HG03175 (cell line): ENCODE data around the gene ARID3C.

Source experiments
- ATAC-seq: cut with Tn5 transposase; IDR thresholded peaks from one replicate; pipeline ENCODE4 v1.9.1; 2021; ENCODE audit warnings: mild to moderate bottlenecking, moderate library complexity; ENCODE audit not compliant: unreplicated experiment

ARID3C gene

DNA sequence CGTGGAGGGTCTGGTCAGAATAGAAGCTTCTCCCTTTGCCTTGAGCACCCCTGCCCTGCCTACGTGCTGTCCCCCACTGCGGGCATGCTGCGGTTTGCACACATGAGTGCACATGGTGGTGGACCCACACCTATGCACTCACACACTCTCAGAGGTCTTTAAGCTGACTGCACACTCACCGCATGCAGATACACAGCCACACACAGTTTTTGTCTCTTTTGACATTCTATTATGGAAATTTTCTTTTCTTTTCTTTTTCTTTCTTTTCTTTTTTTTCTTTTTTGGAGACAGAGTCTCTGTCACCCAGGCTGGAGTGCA, 584 bp upstream of the ARID3C start:
- ATAC-seq: no peak

DNA sequence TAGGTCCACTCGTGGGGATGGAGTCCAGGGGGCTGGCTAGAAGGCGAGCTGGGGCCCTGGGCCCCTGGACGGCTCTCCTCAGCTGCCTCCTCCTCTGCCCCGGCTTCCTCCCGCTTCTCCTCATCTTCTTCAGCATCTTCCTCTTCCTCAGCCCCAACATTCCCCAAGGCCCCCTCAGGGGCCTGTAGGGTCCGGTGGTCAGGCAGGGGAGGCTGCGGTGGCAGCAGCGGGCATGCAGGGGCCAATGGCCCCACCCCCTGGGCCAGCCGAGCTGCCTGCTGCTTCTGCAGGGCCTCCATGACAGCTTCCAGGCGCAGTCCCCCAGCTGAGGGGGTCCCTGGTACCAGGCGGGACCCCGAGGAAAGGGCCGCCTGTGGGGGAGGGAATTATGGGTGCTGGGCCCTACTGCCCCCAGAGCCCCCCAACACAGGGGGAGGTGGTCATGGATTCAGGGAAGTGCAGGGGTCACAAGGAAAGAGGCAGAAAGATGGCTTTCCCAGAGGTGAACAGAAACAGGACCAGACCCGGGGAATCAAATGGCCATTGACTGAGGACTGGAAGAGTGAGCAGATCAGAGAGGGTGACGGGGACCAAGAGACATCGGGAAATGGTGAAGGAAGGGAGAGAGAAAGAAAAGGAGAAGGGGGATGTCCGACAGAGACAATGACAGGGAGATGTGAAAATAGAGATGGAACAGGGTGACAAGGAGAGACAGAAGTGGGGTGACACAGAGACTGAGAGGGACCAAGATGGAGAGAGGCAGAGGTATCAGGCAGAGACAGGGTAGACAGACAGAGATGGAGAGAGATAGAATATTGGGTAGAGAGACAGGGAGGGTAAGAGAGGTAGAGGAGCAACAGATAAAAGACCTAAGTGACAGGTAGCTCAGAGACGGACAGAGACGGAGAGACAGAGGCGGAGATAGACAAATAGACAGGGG, 880 bp downstream of the ARID3C start:
- no peak for ATAC-seq

DNA sequence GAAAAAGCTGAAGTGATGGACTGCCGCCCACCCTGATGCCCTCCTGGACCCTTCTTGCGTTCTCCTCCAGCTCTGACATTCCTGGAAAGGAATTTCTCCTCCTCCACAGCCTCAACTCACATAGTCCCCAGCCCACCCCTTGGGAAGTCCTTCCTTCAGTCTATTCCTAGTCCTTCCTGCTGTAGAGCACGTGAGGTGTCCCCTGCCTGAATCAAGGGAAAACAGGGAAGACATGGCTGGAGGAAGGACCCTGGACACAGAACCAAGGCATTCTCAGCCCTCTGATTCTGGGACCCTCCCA, 3.7 kb downstream of the ARID3C start:
- no peak for ATAC-seq

DNA sequence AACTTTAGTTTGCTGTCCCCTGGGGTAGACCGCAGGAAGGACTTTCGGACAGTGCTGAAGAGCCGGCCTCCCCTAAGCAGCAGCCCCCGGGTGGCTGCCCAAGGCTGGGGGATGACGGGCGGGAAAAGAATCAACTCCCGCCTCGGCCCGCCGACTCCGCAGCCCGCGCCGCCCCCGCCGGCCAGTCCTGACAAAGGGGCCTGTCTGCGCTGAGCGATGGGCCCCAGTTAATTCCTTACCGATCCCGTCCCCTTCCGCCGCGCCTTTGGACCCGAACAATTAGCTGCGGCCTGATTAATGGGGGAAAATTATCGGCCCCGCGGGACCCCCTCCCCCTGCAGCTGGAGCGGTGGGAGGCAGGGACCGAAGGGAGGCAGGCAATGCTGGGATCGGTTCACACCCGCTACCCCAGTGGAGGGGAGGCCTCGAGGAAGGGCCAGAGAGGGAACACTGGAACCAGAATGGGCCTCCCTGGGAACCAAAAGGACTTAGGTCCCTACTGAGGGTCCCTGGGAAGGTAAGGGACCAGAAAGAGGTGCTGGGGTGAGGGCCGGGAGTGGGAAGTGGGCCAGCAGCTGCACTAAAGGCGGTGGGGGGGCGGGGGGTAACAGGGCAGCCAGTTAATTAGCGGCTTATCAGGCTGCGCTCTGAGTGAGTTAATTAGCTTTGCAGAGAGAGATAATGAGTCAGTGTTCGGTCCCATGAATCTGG, 4.2 kb downstream of the ARID3C start:
- no peak for ATAC-seq

DNA sequence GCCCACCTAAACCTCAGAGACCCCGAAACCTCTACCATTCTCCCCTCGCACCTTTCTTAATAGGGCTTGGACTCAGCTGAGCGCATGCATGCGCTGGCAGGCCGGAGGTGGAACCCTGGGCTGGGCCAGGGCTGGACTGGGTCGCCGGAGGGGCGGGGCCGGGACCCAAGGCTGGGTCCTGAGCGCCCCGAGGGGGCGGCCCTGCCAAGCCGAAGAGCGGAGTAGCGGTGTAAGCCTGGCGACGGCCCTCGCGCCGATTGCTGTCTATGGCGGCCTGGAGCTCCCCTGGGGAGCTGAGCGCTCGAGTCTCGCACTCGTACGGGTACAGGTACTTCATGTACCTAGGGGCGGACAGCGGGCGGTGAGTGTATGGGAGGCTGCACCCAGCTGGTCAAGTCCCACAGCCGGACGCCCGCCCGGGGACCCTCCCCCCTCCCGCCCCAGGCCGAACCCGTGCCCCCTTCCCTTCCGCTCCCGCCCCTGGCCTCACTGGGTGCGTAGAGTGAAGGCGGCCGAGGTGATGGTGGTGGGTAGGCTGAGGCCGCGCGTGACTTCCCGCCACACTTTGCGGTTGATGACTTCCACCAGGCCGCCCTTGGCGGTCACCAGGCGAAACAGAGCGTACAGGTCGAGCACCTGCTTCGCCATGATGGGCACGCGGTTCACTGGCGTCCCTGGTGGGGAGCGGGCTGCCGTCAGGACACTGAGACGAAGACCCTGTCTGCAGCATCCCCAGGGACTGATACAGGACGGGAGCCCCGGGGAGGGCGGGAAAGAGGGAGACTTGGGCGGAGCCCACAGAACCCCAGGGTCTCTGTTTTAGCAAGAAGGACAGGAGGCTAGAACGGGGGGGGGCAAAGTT, 5.3 kb downstream of the ARID3C start:
- ATAC-seq: no peak

DNA sequence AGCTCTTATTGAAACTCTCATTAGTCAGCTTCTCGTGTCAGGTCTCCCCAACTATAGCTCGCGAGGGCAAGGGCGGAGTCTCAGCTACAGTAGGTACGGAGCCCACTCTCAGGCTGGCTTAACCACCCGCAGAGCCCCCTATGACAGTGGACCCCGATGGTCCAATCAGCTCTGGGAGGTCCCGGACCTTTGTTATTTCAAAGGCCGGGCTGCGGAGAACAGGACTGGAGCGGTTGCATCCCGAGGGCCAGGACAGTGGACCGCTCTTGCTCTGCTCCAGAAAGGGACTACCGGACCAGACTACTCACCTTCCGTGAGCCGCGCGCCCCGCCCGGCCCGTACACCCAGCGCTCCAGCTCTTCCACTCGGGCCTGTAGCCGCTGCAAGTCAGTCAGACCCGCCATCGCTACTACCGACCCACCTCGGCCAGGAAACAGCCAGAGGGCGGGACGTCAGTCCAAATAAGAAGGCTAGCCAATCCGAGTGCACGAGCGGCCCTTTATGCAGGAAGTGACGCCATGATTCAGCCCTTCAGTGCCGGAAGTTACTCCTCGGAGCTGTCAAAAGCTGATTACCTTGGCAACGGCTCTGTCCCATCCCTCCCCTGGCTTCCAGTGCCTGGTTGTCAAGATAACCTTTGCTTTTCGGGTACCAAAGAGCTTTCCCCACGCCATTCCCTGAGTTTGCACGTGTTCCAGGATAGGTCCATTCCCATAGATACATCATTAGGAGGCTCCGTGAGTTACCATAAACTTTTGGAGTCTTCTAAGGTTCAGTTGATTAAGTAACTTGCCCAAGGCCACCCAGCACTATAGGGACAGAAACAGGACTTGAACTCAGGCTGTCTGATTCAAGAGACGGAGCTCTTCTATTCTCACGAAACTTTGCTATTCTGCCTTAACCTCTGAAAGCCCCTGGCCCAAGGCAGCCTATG, 8.5 kb downstream of the ARID3C start, which contains the start of gene DCTN3:
Gene DCTN3, minus strand, starts transcription at position 435 of the 934 bp plus-strand sequence. Its CDS starts 31 bp downstream, at position 404.
- ATAC-seq: peak; percentile 99

DNA sequence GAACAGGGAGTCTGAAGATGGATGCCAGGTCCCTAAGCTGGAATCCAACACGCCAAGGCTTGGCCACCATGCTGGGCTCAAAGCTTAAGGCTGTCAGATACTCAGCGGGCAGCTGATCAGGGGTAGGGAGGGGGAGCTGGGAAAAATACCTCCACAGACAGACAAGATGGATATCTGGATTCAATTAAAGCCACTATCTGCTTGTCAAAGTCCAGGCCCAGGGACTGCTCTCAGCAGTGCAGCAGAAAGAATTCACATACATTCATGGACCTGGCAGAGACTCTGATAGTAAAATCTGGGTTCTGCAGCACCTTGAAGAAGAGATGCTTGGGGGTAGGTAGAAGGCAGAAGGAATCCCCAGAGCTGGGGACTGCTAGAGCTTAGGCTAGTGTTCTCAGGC, 13.7 kb downstream of the ARID3C start:
- no peak for ATAC-seq

DNA sequence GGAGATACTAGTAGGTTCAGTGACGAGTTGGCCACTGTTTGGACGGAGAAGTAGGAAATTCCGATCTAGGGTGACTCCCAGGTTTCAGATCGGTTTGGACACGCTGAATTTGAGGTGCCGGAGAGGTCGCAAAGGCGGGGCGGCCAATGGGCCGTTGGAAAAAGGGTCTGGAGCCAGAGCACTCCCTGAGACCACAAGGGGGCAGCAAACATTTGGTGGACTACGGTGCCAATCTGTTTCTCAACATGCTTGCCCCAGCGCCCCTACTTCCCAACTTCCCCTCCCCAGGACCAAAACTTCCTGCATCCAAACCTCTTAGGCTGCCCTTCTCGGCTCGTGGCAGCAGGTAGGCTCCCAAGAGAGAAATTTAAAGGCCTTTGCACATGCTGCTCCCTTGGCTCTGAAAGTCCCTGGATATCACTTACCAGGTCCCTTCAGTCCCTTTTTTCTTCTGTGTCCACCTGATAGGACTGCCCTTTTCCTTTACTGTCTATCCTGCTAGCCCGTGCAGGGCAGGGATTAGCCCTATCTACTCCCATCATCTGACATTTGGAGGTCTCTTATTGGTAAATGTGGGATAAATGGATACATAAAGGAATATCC, 16.0 kb downstream of the ARID3C start:
- ATAC-seq: peak; percentile 53

DNA sequence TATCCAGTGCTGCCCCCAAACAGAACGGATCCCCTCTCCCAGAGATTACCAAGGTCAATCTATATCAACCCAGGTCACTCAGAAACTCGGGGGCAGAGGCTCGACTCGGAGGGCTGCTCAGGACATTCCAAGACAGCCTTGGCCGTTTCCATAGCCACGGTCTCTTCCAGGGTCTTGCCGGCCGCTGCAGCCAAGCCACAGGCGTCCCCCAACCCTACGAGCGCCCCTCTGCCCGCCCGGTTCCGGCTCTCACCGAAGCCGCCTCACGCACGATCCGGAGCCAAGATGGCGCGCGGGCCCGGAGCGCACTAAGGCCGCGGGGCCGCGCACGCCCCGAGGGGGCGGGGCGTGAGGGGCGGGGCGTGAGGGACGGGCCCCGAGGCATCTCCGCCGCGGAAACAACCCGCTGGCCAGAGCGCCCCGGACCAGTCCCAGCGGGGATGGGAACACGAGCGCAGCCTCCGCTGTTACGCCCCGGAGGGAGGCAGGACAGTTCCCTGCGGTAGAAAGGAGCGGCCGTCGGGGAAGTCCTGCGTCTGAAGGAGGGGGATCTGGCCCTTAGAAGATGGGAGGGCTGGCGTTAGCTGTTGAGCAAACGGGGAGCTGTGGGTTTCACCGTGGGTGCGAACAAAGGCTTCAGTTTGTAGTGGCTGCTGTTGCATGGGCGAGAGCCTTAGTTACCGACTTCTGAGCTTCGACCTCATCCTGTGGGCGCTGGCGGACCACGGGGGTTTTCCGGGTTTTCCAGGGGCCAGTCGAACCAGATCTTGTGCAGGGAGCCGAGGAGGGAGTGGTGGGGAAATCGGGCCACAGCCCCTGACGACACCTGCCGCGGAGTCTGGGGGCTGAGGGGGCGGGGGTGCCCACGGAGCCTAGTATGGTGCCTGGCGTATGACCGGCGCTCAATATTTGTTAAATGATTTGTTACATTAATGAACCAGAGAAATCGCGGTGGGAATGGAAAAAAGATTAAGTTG, 16.8 kb downstream of the ARID3C start, which contains the start of gene RPP25L:
Gene RPP25L, minus strand, starts transcription at position 287 of the 977 bp plus-strand sequence. CDS start 801 bp downstream, outside the sequence.
- ATAC-seq: peak; percentile 89

DNA sequence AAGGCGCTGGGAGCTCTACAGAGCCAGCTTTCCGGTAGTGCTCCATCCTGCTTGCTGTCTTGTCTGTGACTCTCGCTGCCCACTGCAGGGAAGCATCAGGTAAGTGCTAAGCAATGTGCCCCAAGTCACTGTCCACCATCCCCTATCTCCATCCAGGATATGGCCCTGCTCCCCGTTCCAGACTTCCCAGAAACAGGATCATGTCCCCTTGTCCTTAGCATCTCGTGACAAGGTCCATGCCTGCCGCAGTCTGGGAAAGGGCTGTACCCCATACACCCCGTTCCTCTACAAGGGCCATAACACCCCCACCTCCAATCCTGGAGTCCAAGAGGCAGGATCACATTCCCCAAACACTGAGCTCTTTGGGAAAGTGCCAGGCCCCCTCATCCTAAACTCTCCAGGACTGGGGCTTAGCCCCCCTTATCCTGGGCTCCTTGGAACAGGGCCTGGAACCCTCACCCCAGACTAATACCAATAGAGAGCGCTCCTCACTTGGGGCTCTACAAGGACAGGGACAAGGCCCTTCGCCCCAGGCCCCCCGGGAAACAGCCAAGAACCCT, 17.5 kb downstream of the ARID3C start:
- ATAC-seq: peak; percentile 12

DNA sequence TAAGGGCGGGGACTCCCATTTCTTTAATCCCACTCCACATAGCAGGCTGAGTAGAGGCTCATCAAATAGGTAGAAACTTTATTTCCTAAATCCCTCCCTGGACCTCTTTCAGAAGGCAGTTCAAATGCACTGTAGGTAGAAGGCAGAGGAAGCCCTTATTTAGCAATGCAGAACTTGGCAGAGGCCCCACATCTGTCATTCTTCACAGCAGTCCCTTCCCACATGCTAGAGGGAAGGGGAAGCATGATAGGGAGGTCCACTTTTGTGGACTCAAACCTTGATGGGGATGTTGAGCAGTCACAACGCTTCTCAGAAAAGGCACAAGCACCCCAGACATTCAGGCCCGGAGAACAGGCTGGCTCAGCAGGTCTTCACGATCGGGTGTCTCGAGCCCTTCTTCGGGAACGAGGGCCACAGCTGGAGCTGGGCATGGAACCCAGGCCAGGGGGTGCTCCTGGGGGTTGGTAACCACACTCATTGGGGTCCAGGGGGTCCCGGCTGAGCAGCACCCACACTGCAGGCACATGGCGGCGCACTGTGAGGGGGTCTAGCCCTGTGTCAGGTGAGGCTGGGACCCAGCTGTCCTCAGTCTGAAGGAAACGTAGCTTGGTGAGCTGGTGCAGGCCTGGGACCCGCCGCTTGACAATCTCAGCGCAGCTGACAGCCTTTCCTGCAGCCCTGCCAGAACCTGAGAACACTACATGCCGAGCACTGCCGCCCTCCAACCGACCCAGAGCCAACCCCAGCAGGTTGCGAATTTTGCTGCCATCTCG, 18.2 kb downstream of the ARID3C start:
- ATAC-seq: no peak

DNA sequence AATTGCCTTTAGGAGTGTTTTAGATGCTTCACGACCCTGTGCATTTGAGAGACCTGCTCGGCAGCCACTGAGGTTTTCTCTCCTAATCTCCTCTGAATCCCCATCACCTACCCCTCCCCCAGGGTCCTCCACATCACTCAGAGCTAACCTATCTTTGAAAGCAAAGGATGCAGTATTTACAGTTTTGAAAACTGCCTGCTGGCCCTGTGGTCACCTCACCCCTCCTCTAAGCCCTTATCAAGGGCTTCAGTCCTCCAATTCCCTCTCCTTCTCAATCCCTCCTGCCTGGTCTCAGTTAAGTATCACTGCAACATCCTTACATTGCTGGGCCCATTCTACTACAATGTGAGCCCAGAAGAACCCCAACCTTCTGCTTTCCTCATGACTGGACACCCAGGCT, 21.5 kb downstream of the ARID3C start:
- ATAC-seq: no peak

DNA sequence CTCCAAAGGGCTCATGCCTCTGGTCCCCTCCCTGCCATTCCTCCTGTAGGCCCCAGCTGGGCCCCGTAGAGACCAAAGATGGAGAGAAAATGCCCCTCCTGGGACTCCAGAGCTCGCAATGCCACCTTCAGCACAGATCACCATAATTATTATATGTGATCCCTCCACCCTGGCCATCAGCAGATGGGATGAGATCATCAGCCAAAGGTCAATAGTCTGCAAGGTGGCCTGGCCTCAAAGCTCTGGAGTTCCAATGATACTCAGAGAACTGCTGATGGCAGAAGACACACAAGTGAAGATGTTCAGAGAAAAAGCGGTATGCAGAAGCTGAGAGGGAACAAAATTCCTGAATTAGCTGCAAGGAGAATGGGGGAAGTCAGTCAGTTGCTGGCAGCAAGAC, 22.0 kb downstream of the ARID3C start:
- ATAC-seq: no peak

DNA sequence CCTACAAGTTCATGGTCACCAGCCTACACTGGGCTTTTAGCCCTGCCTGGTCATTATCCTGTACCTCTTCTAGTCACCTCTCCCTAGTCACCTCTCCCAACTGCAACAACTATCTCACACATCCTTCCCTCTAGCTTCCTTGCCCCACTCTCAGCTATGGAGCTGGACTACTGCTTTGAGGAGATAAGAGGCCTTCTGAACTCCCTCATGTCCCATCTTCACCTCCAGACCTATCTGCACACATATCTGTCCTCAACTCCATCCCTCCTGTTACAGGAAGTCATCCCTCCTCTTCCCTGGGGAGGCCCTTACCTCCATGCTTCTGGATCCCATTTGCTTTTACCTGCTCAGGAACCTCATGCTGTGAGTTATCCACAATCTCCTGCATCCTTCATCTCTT, 22.7 kb downstream of the ARID3C start:
- ATAC-seq: no peak

DNA sequence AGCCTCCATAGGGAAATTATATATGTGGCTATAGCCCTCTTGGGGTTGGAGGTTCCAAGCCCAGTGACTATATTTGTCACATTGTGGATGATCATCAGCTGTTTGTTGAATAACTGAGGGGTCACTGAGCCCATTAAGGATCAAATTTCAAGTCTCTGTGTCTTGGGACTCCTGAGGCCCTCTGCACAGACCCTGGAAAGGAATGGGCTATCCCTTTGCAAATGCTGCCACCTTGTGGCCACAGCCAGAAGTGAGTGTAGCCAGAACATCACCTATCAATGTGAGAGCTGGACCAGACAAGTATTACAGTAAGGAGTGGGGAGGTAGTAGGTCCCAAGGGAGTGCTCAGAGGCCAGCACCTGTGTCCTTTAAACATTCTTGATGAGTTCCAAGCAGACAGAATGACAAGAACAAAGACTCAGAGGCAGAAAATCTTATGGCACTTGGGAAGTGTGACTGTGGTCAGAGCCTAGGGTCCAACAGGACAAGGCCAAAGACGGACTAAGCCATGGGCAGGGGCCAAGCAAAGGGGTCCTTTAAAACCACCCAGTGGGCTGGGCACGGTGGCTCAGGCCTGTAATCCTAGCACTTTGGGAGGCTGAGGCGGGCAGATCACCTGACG, 25.1 kb downstream of the ARID3C start:
- ATAC-seq: no peak

DNA sequence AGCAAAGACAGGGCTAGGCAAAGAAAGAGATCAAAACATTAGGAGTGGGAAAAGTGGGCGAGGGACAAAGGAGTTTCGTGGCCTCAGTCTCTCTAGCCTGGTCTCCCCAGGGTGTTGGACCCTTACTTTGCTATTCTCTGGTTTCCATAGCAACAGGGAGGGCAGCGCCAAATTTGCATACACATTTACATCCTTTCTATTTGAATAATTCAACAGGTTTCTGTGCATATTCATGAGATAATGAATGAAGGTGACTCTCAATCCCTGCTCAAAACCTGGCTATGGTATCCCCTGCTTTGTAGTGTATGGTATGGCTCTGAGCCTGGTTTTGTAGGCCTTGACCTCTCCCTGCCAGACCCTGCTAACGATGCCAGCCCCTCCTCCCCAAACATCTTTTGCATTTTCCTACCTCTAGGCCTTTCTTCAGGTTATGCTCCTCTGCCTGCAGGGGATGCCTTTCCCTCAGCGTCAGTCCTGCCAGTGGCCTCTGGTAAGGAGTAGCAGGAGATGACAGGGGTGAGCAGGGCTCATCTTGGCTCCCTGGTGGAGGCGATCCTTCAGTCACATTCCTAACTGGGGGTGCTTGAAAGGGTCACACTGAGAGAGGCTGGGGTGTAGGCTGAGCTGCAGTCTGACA, 26.8 kb downstream of the ARID3C start:
- ATAC-seq: no peak

DNA sequence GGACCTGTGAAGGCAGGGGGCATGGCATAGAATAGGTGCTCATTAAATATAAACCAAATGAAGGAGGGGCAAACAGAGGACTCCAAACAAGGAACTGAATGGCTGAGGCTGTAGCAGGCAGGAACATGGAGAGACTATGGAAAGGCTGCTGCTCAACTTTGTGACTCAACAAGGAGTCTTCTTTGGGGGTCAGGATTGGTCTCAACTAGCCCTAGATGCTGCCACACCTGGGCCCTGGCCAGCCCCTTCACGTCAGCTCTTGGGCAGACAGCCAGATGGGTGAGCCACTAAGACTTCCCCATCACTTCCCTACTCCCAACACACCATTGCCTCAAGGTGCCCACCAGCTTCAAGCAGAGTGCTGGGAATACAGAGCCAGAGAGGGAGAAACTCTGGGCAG, 28.0 kb downstream of the ARID3C start:
- no peak for ATAC-seq
